Heart left ventricle (tissue), 13 donors: ENCODE results near the gene ATP11B.

ENCODE experiments used
- CTCF ChIP-seq, 12 donors: fragments of 200-600 bp; sonication (generic) in 4 of 12; IDR thresholded peaks; one replicate each; pipeline versions ENCODE4 v1.5.0 to v1.8.0; 2018 to 2022; ENCODE audit warnings: antibody characterized with exemption in 12 of 12, mild to moderate bottlenecking in 5 of 12
- POLR2A ChIP-seq, 2 donors: fragments of 450-650 bp; IDR thresholded peaks; one replicate each; pipeline ENCODE4 v1.6.1; 2017; ENCODE audit warnings: antibody characterized with exemption in 2 of 2, mild to moderate bottlenecking in 2 of 2, moderate library complexity in 2 of 2
- donor health status: ischemic (EF 13 %, LVEDD 7.1; RV severe dilation, severe dysfunction).
- donor health status: DM: no; HTN: yes; CAD: no.
- donor health status: DM: no; HTN: no; CAD: no.
- donor health status: ischemic (EF 25% LVEDD 6.9; RV normal size, moderate dysfunction).
- donor health status: ischemic (EF 25% LVEDD 5.7; RV mildly dilated, moderate dysfunction).
- donor health status: ischemic (EF 35%, LVEDD 5.7; RV mildly dilated, moderate dysfunction).
- donor health status: nonischemic (EF 11% LVEDD 7.7; RV severe dilation, severe dysfunction).
- donor health status: DM: yes; HTN: yes; CAD: no.
- donor health status: PGD.
- donor health status: ischemic (EF 29% LVEDD 5.4; RV normal size, mild dysfunction).
- donor health status: nonischemic (EF 23%, LVEDD 6.1; RV moderate dilation, normal function).

GRCh38 chr3:182794455-182795388 lies 1.4 kb downstream of the ATP11B start:
- TF ChIP-seq CTCF (IDR thresholded peaks at IDR 0.05) (no peak), POLR2A (IDR thresholded peaks at IDR 0.05) (no peak)
